ENCODE data around the gene SEMA7A. TPM values are rescaled to one million over a fixed set of nuclear protein-coding genes. Genes with fewer than 3 reads are reported as not detected.
"Not testable (repeated sequence)": the region's sequence is repeated elsewhere in the genome, so short reads cannot be mapped to it uniquely, and the experiment has no call there.

Gene SEMA7A
- total RNA-seq, 1 donor from 2014 or later, result 51.5 TPM

DNA sequence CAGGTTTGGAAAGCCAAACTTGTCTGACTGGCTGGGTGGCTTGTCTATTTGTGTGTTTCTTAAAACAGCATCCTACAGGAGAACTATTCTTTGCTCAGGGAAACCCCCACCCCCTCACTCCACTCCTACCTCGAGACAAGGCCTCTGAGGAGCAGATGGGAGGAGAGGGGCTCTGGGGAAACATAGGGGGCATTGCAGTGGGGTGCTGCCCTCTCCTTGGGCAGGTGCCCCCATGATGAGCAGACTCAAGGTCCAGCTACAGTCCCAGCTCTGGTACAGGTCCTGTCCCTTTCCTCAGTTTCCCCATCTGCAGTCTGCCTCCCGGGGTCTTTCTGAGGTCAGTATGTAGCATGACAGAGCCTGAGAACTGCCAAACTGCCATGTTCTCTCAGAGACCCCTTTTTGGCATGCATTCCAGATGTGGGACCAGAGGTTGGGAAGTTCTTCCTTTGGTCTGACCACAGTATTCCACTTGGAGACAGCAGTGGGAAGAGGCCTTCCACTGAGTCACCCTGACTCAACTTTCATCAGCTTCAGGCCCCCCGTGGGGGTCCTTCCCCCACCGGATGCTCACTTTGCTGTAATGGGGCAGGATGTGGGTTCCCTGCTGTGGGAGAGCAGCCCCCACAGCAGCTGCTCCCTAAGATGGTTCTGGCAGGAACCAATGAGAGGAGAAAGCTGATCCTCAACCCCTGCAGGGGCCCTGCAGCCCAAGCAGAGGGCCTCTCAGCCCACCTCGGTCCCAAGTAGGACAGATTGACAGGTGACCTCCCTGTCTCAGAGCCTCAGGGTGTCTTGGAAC lies 34.0 kb downstream of the SEMA7A start:
- DNase-seq, result no peak

DNA sequence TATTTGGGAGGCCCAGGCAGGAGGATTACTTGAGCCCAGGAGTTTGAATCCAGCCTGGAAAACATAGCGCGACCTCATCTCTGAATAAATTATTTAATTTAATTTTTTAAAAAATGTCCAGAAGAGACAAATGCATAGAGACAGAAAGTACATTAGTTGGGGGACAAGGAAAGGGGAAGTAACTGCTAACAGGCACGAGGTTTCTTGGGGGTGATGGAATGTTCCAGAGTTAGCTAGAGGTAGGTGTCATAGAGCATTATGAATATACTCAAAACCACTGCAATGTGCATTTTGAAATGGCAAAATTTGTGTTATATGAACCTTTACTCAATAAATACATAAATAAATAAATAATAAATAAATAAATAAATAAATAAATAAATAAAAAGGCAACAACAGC lies 34.7 kb downstream of the SEMA7A start:
- DNase-seq, result no peak

DNA sequence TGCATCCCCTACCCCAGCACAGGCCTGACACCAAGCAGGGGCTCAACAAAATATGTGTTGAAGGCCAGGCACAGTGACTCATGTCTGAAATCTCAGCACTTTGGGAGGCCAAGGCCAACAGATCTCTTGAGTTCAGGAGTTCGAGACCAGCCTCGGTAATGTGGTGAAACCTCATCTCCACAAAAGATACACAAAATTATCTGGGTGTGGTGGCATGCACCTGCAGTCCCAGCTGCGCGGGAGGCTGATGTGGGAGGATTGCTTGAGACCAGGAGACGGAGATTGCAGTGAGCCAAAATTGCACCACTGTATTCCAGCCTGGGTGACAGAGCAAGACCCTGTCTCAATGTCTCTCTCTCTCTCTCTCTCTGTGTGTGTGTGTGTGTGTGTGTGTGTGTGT lies 35.6 kb downstream of the SEMA7A start:
- DNase-seq, result no peak

DNA sequence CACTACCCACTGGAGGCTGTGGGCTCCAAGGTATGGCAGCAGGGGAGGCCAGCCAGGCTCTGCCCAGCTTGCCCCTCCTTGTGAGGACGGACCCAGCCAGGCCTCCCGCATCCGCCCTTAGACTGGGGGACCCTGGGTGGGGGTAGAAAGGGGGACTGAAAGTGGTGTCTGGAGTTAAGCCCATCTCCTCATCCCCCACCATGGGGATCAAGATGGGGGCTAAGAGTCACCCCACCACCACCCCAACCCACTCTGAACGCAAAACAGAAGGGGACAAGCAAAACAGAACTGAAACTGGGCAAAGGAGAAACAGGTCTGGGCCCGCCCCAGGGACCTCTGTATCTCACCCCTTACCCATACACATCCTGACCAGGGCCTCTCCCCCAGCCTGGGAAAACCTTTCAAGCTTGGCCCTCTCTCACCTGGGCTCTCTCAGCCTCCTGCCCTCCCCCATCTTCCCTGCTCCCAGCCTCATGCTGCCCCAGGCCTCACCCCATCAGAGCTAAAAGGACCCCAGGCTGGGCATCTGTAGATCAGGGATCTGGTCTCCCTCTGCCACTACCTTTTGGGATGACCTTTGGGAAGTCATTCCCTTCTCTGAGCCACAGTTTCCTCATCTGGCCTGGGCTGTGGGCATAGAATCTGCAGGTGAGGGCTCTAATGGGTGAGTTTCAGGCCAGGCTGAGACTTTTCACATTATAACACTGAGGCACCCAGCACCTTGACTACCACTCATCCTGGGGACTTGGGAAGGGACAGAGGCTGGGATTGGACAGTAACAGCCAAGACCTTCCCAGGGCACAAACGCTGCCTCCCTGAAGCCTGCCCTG lies 36.3 kb downstream of the SEMA7A start:
- no peak for DNase-seq

DNA sequence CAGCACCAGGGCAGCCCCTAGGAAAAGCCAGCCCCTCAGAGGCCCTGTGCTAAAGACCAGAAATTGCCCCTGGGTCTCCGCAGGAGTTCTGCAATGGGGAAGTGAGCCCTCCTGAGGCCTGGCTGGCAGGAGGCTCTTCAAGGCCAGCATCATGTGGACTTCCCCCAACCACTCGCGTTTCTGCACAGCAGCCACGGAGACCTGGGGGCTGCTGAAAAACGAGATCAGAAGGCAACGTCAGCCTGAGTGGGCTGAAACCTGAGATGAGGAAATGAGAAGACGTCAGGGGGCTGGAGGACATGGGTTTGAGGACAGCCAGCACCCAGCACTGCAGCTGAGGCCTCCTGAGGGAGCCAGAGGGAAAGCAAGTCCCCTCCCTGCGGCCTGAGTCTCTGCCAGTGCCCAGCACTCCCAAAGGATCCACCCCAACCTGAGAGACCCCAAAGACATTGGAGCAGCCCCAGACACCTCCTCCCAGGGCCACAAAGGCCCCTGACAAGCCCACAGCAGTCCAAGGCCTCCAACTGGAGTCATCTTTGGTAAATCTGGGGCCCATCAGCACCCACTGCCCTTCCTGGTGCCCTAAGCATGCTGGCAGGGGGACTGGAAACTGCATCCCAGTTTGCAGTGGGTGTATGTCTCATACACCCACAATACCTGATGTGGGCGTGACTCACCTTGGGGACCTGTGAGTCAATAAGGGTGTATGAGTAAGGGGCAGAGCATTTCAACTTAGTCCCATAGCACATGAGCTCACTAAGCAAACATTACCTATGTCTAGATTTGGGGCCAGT lies 37.1 kb downstream of the SEMA7A start:
- no peak for DNase-seq

DNA sequence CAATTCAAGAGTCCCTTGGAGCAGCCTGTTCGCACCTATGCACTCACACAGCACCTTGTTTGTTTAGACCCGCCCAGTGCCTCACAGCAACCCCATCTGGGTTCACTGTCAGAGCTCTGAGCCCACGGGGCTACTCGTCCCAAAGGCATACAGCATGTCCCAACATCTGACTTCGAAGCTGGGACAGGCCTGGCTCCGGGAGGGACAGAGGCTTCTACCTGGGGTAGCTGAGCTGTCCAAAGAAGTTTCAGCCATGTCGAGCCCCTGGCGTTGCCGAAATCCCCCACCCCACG lies 37.7 kb downstream of the SEMA7A start:
- no peak for DNase-seq

DNA sequence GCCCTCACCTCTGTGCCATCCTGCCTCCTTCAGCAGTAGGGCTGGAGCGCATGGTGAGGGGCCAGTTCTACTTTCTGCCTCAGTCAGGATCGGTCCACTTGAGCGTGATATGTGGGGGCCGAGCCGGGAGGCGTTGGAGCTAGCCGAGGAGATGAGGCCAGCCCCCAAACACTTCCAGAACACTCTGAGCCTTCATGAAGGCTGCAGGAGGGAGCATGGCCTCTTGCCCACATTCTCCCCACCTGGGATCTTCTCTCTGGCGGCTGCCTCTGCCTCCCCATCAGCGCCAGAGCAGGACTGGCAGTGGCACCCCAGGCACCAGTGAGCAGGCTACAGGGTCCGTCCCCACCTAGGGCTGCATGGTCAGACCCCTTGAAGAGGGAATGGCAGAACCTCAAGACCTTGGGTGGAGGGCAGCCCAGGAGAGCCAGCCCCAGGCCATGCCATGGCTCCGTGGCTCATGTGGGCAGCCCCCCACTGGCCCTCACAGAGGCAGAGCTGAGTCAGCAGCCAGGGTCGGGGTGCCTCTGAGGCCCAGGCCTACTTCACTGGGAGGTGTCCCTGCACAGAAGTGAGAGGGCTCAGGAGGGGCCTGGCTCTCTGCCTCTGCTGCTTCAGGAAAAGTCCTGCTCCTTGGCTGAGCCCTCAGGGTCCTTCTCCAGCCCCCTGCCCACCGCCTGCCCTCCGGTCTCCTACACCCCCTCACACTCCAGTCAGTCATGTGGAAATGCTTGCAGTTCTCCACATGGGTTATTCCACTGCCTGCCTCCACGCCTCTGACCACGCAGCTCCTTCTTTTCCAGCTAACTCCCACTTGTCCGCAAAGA lies 38.2 kb downstream of the SEMA7A start:
- DNase-seq, result no peak

DNA sequence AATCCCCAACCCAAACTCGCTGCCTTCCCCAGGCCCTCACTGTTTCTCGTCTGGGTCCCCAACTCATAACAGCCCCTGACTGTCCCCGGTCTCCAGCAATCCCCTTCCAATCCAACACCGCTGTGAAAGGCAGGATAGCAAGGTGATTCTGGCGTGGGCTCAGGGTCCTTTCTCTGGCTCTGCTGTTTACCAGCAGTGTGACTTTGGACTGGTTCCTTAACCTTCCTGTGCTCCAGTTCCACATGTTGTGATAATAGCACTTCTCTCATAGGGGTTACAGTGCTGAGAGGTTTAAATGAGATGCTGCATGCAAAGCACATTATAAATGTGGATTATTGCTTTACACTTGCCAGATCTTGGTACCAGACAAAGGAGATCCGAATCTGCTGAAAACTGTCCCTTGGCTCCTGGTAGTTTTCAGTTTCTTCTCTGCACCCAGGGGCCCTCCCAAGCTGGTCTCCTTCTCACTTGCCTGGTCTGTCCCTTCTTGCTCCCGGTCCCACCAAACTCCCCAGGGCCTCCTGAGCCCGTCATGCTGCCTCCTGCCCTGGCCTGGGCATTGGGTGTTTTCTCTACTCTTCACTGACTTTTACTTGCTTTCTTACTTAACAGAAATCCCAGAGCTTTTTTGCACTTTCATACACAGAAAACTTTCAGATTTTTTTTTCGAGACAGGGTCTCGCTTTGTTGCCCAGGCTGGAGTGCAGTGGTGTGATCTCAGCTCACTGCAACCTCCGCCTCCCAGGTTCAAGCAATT lies 39.5 kb downstream of the SEMA7A start:
- DNase-seq, result no peak

DNA sequence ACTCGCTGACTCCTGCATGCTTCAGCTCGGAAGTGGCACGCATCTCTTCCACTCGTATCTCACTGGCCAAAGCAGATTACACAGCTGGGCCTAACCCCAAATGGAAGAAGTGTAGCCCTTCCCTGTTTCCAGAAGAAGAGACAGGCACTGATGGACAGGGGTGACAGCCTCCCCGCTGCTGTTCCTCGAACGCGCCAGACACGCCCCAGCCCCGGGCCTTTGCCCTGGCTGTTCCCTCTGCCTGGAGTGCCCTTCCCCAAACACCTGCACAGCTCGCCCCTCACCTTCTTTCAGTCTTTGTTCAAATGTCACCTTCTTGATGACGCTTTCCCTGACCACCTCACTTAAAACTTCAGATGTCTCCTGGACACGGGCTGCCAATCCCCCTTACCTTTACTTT lies 40.3 kb downstream of the SEMA7A start:
- no peak for DNase-seq

DNA sequence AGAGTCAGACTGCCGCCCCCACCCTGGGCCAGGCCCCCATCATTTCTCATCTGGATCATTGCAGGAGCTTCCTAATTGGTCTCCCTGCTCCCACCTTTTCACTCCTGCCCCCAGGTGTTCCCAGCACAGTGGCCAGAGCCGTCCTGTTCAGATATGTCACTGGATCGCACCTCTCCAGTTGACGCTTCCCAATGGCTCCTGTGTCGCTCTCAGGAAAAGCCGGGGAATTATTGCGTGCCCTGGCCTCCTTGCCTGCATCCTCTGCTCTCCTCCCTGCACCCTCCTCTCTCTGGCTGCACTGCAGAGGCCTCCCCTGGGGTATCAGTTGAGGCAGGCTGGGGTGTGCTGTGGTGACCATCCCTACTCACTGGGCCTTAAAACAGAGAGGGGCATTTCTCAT lies 40.9 kb downstream of the SEMA7A start:
- DNase-seq, result no peak

DNA sequence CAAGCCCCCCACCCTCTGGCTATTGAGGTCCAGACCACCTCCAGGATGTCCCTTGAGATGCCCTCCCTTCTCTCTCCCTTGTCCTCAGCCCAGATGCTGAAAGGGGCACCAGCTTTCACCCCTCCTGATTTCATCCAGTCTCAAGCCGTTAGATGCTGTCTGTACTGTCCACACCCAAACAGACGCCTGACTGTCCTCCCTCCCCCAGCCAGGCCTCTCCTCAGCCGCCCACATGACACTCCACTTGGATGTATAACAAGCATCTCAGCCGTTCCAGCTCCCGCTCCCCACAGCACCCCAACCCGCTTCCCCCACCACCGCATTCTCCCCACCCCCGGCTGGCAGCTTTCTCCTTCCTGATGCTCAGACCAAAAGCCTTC lies 41.3 kb downstream of the SEMA7A start:
- peak; percentile 66 for DNase-seq

DNA sequence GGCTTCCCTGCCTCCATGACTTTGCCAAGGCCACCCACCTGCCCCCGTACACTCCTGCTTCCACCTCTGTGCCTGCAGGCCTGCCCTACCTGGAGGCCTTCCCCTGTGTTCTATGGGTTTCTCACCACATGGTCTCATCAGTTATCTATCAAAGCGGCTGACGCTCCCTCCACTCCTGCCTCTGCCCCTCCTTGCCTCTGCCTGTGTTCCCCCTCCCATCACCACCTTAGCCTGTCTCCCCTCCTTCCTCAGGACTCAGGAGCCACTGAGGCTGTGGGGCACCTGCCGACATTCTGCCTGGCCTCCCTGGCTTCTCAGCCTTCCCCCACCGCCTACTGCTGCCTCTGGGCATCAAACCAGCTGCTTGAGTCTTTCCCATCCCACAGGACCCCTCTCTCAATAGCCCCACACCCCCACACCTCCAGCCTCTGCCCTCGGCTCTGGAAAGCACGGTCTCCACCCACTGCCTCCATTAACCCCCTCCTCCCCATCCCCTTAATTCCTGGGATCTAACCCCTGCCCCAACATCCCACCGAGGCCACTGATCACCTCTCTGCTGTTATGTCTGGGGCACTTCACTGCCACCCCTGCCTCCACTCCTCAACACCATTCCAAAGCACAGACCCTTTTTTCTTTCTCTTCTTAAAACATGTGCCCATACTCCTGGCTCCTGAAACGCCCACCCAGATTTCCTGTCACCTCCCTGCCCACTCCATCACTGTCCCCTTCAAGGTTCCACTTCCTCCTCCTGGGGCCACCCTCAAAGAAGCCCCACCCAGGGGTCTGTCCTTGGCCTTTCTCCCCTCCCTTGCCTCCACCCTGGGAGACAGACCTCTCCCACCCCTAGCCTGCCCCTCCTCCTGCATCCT lies 41.9 kb downstream of the SEMA7A start:
- DNase-seq, result no peak

DNA sequence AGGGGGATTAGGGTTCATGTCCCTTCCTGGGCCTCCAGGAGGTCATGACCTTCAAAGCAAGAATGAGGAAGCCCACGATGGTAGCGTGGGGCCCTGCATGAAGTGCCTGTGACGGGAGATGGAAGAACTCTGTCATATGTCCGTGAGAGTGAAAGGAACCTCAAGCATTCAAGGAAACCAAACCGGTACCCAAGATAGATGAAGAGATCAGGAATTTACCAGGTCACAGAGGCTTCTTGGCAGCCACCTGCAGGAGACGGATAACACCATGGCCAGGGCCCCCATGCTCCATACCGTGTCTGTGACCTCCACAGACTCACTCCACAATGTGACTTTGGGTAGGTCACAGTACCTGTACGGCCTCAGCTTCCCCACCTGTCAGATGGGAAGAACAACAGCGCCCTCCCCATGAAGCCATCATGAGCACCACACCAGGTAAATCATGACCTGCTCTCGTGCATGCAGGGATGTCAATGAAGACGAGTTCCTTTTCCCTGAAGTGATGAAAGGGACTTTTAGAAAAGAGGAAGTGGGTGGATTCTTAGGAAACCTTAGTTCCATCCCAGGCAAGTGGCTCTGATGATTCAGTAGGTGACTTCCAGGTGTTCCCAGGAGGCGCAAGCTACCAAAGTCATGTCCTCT lies 43.0 kb downstream of the SEMA7A start:
- DNase-seq, result no peak

DNA sequence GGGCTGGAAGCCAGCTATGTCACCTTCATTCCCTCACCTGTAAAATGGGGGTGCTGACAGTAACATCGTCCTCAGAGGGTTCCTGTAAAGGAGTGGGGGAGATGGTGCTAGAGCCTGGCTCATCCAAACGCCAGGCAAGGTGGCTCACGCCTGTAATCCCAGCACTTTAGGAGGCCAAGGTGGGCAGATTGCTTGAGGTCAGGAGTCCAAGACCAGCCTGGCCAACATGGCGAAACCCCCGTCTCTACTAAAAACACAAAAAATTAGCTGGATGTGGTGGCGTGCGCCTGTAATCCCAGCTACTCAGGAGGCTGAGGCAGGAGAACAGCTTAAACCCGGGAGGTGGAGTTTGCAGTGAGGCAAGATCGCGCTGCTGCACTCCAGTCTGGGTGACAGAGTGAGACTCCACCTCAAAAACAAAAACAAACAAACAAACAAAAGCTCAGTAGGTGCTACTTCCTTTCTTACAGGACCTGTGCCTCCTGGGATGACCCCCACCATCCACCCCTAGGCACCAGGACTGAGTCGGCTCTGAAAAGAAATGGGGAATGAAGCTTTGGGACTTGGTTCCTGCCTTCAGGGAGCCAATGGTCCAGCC lies 43.6 kb downstream of the SEMA7A start:
- not testable (repeated sequence) for DNase-seq

DNA sequence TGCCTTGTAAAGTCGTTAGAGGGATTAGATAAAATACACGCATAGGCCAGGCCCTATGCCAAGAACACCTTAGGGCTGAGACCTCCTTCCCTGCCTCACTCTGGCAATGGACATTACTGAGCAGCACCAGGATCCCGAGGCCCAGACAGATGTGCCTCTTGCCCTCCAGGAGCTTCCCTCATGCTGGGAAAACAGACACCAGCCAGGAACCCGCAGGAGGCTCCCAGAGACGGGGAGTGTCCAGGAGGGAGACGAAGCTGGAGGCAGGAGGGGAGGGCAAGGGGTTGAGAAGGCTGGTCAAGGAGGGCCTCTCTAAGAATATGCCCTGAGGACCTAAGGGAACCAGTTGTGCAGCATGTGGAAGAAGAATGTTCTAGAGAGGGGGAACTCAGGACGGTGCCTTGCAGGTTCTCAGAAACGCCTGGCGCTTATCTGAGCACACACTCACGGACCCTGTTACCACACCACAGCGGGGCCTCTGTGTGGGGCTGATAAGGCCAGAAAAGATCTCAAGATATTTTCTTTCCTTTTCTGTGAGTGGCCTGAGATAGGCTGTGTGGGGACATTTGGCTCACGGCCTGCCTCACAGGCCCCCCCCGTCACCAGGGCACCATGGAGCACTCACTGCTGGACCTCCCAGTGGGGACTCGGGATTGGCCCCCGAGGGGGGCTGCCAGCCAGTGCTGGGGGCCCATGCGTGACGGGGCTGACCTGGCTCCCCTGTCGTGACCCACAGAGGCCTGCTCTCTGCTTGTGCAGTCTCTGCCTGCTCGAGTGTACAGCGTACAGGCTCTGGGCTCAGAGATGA lies 44.3 kb downstream of the SEMA7A start:
- DNase-seq, result no peak

DNA sequence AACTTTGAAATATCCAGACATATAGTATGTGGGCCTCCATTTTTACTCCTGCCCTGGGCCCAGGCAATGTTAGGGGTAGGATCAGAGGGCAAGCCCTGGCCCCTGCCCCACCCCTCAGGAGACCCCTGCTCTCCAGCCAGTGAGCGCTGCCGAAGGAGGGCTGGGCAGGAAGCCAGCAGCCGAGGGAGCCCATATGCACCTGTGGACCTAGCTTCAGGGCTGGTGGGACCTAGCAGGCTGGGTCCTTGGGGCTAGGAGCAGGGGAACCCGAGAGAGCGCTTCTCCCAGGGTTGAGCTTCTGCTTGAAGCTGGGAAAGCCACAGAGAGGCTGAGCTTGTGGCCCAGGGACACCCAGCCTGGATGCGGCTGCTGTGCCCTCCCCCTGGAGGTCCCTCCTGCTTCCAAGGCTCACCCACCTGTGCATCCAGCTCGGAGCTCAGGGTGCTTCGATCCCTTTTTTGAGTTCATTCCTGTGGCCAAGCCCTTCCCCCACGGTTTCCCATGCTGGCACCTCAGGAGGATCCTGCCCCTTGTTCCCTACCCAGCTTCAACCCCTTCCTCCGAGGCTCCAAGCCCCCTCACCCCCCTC lies 45.3 kb downstream of the SEMA7A start:
- DNase-seq, result no peak

DNA sequence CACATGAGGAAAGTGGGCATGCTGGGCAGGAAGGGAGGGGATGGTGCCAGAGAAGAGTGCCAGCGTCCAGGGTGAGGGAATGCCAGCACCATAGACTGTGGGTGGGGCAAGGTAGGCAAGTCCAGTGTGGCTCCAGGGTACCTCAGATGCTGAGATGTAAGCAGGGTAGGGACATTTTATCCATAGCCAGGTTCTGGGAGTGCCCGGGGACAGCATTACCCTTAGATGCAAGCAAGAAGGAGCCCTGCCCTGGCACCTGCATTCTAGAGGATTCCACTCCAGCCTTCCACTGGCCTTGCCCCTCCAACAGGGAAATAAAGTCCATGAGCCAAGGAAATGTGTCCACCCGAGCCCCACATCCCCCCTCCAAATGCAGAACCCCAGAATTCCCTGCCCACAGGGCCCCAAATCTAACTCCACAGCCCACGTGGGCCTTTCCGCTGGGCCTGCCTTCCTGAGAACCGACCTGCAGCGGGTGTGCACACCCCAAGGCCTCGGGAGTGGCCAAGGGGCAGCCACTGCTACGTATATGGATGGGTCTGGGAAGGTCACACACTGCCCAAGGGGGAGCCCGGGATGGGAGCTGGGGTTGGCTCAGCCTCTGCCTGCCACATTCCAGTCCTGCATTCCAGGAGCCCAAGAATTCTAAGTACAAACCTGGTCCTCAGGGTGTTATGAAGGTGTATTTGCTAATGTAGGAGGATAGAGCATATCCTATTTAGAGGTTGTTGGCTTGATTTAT lies 46.0 kb downstream of the SEMA7A start:
- DNase-seq, result no peak
